RPMI7951 (cell line): Measurements from ENCODE around the gene STARD3. TPM values are rescaled to one million over a fixed set of nuclear protein-coding genes. Genes with fewer than 3 reads are reported as not detected.

Experiments used
- total RNA-seq: library from RNA; depleted of rRNA; stranded (reverse); fragments of >200 nt; shearing (Covaris generic); gene quantifications from 2 replicates; pipeline ENCODE4 v1.2.3, GENCODE V29; 2014; rRNA removed

STARD3 gene
- total RNA-seq, 1 experiment from 2014 or later: 26.0 TPM

Other genes with a start within 250 kb of the STARD3 start
- gene FBXL20, start 235.5 kb upstream of the STARD3 start, total RNA-seq: 6.1 and 7.1 TPM in 2 replicates
- gene MED1, start 185.9 kb upstream of the STARD3 start, total RNA-seq: 12.7 and 20.9 TPM in 2 replicates
- gene CDK12, start 175.7 kb upstream of the STARD3 start, total RNA-seq: 15.6 and 20.8 TPM in 2 replicates
- not detected in 2 replicates for gene NEUROD2, start 29.2 kb upstream of the STARD3 start, total RNA-seq
- 0.48 TPM in 1 of 2 replicates, not detected in the other for gene PPP1R1B, start 10.2 kb upstream of the STARD3 start, total RNA-seq
- gene TCAP, start 28.2 kb downstream of the STARD3 start, total RNA-seq: 0.24 and 0.39 TPM in 2 replicates
- gene PNMT, start 31.3 kb downstream of the STARD3 start, total RNA-seq: 0.68 TPM in 1 of 2 replicates, not detected in the other
- 4.0 and 7.9 TPM in 2 replicates for gene PGAP3, start 50.9 kb downstream of the STARD3 start, total RNA-seq
- gene ERBB2, start 62.9 kb downstream of the STARD3 start, total RNA-seq: 11.2 and 11.5 TPM in 2 replicates
- gene MIEN1, start 93.4 kb downstream of the STARD3 start, total RNA-seq: 49.1 and 59.7 TPM in 2 replicates
- gene GRB7, start 100.8 kb downstream of the STARD3 start, total RNA-seq: not detected in 2 replicates
- gene IKZF3, start 227.2 kb downstream of the STARD3 start, total RNA-seq: not detected in 2 replicates
- gene ZPBP2, start 231.1 kb downstream of the STARD3 start, total RNA-seq: not detected in 2 replicates